Ishikawa (cell line): ENCODE data around the gene SEC22C.

ENCODE experiments used
- CEBPB ChIP-seq: IDR thresholded peaks from 2 replicates; pipeline ENCODE4 v1.6.1; 2012
- CREB1 ChIP-seq: IDR thresholded peaks from 2 replicates; pipeline ENCODE4 v1.6.1; 2012; ENCODE audit warnings: low read depth
- EGR1 ChIP-seq: IDR thresholded peaks from 2 replicates; pipeline ENCODE4 v1.6.1; 2012
- EP300 ChIP-seq: IDR thresholded peaks from 2 replicates; pipeline ENCODE4 v1.6.1; 2012; ENCODE audit warnings: borderline replicate concordance
- FOXM1 ChIP-seq: IDR thresholded peaks from 2 replicates; pipeline ENCODE4 v1.6.1; 2012; ENCODE audit warnings: low read depth, borderline replicate concordance
- MAX ChIP-seq: IDR thresholded peaks from 2 replicates; pipeline ENCODE4 v1.6.1; 2012
- NFIC ChIP-seq: IDR thresholded peaks from 2 replicates; pipeline ENCODE4 v1.6.1; 2012
- RAD21 ChIP-seq: IDR thresholded peaks from 2 replicates; pipeline ENCODE4 v1.6.1; 2012; ENCODE audit warnings: low read depth
- REST ChIP-seq: IDR thresholded peaks from 2 replicates; pipeline ENCODE4 v1.6.1; 2012; ENCODE audit warnings: low read depth, mild to moderate bottlenecking
- TAF1 ChIP-seq: IDR thresholded peaks from 2 replicates; pipeline ENCODE4 v1.6.1; 2012; ENCODE audit warnings: low read depth, mild to moderate bottlenecking
- TCF12 ChIP-seq: IDR thresholded peaks from 2 replicates; pipeline ENCODE4 v1.6.1; 2012; ENCODE audit warnings: low read depth
- TEAD4 ChIP-seq: IDR thresholded peaks from 2 replicates; pipeline ENCODE4 v1.6.1; 2012
- USF1 ChIP-seq: IDR thresholded peaks from 2 replicates; pipeline ENCODE4 v1.6.1; 2012
- YY1 ChIP-seq: IDR thresholded peaks from 2 replicates; pipeline ENCODE4 v1.6.1; 2012; ENCODE audit warnings: low read depth
- ZBTB7A ChIP-seq: IDR thresholded peaks from 2 replicates; pipeline ENCODE4 v1.6.1; 2012; ENCODE audit warnings: low read depth

The SEC22C gene

GRCh38 chr3:42581709-42582473, at the start of gene SEC22C:
SEC22C (minus strand) TSS chr3:42581967; CDS start chr3:42569046, 12,921 bp downstream.
- TF ChIP-seq MAX (peak; percentile 67), USF1 (peak; percentile 44; the same call in 1 of the 2 replicates), EGR1 (peak; percentile 70), YY1 (0 out of 2 replicates have a peak, but pooled peaks have one; percentile 35), FOXM1 (no peak), CEBPB (no peak), CREB1 (0 out of 2 replicates have a peak, but pooled peaks have one; percentile 17), RAD21 (peak; percentile 50), TAF1 (peak; percentile 82), TEAD4 (0 out of 2 replicates have a peak, but pooled peaks have one; percentile 13), NFIC (peak; percentile 32; the same call in 1 of the 2 replicates), ZBTB7A (no peak)

GRCh38 chr3:42613462-42613861, 31.7 kb upstream of the SEC22C start:
- TF ChIP-seq YY1 (no peak), USF1 (no peak), EP300 (no peak), ZBTB7A (no peak), TAF1 (no peak), CEBPB (no peak), REST (no peak), CREB1 (no peak), MAX (no peak), FOXM1 (no peak), TEAD4 (no peak), NFIC (no peak), EGR1 (no peak), TCF12 (no peak), RAD21 (no peak)

- no peak for TF ChIP-seq RAD21
- no peak for TF ChIP-seq ZBTB7A
- no peak for TF ChIP-seq CEBPB
- TF ChIP-seq EGR1 = no peak
- no peak for TF ChIP-seq YY1
- TF ChIP-seq NFIC = no peak
- TF ChIP-seq TEAD4 = no peak
- TF ChIP-seq REST = no peak
- TF ChIP-seq TCF12 = no peak
- no peak for TF ChIP-seq MAX
- TF ChIP-seq EP300 = no peak
- TF ChIP-seq CREB1 = no peak
- no peak for TF ChIP-seq TAF1
- no peak for TF ChIP-seq FOXM1
- TF ChIP-seq USF1 = no peak
Measured at GRCh38 chr3:42612928-42613327, 31.2 kb upstream of the SEC22C start.

GRCh38 chr3:42612217-42612616, 30.4 kb upstream of the SEC22C start:
- TF ChIP-seq FOXM1 = no peak
- no peak for TF ChIP-seq ZBTB7A
- TF ChIP-seq YY1 = no peak
- TF ChIP-seq CEBPB = no peak
- no peak for TF ChIP-seq TAF1
- no peak for TF ChIP-seq NFIC
- TF ChIP-seq TCF12 = no peak
- no peak for TF ChIP-seq MAX
- no peak for TF ChIP-seq EGR1
- TF ChIP-seq TEAD4 = no peak
